MM.1S (cell line): ENCODE results near the gene LRRC19.

Source experiments
- EZH2 ChIP-seq: fragments of 300-600 bp; sonication (generic); optimal IDR thresholded peaks from 2 replicates; pipeline ENCODE3; 2017; ENCODE audit warnings: low read depth, mild to moderate bottlenecking, antibody characterized with exemption, low read length, mixed read lengths
- EZH2phosphoT487 ChIP-seq: fragments of 300-600 bp; sonication (generic); IDR thresholded peaks from 2 replicates; pipeline ENCODE4 v1.6.1; 2018; ENCODE audit warnings: antibody characterized with exemption, low read length
- TF ChIP-seq, protein P1 (sequence below): fragments of 300-600 bp; sonication (generic); IDR thresholded peaks from 2 replicates; pipeline ENCODE4 v1.5.1; 2016; ENCODE audit warnings: antibody characterized with exemption, low read length, mixed read lengths

DNA sequence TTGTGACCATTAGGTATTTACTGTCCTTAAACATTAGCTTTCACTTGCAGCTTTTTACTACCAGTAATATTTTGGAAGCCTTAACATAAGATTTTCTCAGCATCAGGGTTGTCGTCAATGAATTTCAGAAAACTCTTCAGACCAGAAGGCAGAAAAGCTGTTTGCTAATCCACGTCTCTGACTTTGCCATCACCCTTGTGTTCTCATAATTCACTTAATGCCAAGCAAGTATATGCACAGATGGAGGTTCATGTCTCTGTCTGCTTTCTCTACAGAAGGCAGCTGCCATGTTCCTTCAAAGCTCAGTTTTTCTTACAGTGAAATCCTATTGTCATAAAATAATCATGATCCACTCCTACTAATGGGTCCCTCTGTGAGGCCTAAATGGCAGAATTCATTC is 37.7 kb upstream of the LRRC19 start:
- TF ChIP-seq, protein P1, sequence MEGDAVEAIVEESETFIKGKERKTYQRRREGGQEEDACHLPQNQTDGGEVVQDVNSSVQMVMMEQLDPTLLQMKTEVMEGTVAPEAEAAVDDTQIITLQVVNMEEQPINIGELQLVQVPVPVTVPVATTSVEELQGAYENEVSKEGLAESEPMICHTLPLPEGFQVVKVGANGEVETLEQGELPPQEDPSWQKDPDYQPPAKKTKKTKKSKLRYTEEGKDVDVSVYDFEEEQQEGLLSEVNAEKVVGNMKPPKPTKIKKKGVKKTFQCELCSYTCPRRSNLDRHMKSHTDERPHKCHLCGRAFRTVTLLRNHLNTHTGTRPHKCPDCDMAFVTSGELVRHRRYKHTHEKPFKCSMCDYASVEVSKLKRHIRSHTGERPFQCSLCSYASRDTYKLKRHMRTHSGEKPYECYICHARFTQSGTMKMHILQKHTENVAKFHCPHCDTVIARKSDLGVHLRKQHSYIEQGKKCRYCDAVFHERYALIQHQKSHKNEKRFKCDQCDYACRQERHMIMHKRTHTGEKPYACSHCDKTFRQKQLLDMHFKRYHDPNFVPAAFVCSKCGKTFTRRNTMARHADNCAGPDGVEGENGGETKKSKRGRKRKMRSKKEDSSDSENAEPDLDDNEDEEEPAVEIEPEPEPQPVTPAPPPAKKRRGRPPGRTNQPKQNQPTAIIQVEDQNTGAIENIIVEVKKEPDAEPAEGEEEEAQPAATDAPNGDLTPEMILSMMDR = no peak
- TF ChIP-seq EZH2phosphoT487 = no peak
- no peak for TF ChIP-seq EZH2
